Activated CD4-positive, alpha-beta T cell treated with anti-CD3 and anti-CD28 coated beads, Interleukin-2, amount 10 ng/mL, durations not matched to agents 7 days and 5 days (primary cell): Measurements from ENCODE around the gene POFUT2. TPM values are rescaled to one million over a fixed set of nuclear protein-coding genes. Genes with fewer than 3 reads are reported as not detected.

Experiments used
- CTCF ChIA-PET: fragments of 350-600 bp; sonication (Branson Sonifier 250); formaldehyde crosslinking; loops from one replicate; lab custom pipeline; 2021; ENCODE audit warnings: antibody characterized with exemption; lab: Charles Lee
- POLR2A ChIA-PET: fragments of 350-600 bp; sonication (Branson Sonifier 250); formaldehyde crosslinking; loops from one replicate; lab custom pipeline; 2021; ENCODE audit warnings: antibody characterized with exemption; lab: Charles Lee
- DNase-seq: peaks from one replicate; pipeline ENCODE4 v3.0.0-alpha.2; 2020
- H3K27ac Mint-ChIP-seq: one replicate; pipeline ENCODE4 v1.8.0; 2021; ENCODE audit warnings: mild to moderate bottlenecking, moderate library complexity, mixed read lengths
- H3K27me3 Mint-ChIP-seq: one replicate; pipeline ENCODE4 v1.8.0; 2021; ENCODE audit warnings: mixed read lengths
- H3K36me3 Mint-ChIP-seq: one replicate; pipeline ENCODE4 v1.8.0; 2021; ENCODE audit warnings: low read depth, mixed read lengths
- H3K4me1 Mint-ChIP-seq: one replicate; pipeline ENCODE4 v1.8.0; 2021; ENCODE audit warnings: mixed read lengths
- H3K4me3 Mint-ChIP-seq: one replicate; pipeline ENCODE4 v1.8.0; 2021; ENCODE audit warnings: mild to moderate bottlenecking, moderate library complexity, mixed read lengths
- H3K9me3 Mint-ChIP-seq: one replicate; pipeline ENCODE4 v1.8.0; 2021; ENCODE audit warnings: mixed read lengths
- total RNA-seq, 2 experiments: library from RNA; stranded (reverse); gene quantifications; one replicate each; pipeline ENCODE4 v1.2.3, GENCODE V29; 2021

POFUT2 gene
- total RNA-seq, 2 experiments from 2014 or later, result 19.0 to 19.6 TPM

DNA sequence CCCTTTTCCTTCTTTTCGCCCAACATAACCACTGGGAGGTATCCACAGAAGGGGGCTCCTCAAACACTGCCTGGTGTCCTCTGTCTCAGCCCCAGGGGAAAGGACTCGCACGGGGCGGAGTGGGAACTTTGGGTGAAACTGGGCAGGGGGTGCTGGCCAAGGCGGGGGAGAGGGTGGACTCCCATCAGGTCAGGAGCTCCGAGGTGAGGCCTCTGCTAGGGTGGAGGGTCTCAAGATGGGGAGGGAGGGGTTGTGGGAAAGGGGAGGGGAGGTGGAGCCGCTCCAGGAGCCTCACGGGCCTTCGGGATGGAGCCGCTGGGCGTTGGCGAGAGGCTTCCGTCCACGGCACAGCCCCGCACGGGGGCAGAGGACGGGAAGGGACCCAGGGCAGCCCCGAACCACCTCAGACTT, 43.2 kb upstream of the POFUT2 start:
- no peaks in the 10 kb centered on the region for H3K9me3 Mint-ChIP-seq
- H3K36me3 Mint-ChIP-seq, result no peaks in the 10 kb centered on the region
- ChIA-PET POLR2A (no interaction called here), CTCF (no interaction called here)
- H3K4me3 Mint-ChIP-seq, result no peak overlapping the region
- no peak for DNase-seq
- no peaks in the 10 kb centered on the region for H3K27me3 Mint-ChIP-seq
- H3K4me1 Mint-ChIP-seq, result no peaks in the 10 kb centered on the region
- no peak overlapping the region for H3K27ac Mint-ChIP-seq

DNA sequence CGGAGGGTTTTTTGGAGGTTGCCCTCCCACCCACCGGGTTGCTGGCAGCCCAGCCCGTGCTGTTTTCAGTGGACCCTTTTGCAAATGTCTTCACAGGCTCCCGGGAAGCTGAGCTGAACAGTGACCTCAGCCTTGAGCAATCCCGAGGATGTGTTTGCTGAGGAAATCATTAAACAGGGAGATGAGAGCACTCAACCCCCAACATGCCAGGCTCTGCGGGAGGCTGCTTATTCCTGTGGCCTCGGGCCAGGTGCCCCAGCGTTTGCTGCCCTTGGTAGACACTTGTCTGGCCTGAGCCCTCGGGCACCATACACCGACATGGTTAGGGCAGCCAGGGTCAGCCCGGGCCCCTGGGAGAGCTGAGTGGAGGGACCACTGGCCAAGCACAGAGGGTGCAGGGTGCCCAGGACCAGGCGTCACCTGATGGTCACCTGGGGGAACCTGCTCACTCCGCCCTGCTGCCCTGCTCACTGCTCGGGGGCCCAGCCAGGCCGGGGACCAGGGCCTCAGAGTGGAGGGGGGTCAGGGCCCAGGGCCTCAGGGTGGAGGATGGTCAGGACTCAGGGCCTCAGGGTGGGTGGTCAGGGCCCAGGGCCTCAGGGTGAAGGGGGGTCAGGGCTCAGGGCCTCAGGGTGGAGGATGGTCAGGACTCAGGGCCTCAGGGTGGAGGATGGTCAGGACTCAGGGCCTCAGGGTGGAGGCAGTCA, 42.5 kb upstream of the POFUT2 start:
- POLR2A ChIA-PET, result no interaction called here
- Mint-ChIP-seq H3K27ac (no peak overlapping the region), H3K27me3 (no peaks in the 10 kb centered on the region), H3K9me3 (no peaks in the 10 kb centered on the region), H3K4me1 (no peaks in the 10 kb centered on the region), H3K36me3 (no peaks in the 10 kb centered on the region), H3K4me3 (no peak overlapping the region)
- CTCF ChIA-PET, result no interaction called here
- DNase-seq, result no peak

DNA sequence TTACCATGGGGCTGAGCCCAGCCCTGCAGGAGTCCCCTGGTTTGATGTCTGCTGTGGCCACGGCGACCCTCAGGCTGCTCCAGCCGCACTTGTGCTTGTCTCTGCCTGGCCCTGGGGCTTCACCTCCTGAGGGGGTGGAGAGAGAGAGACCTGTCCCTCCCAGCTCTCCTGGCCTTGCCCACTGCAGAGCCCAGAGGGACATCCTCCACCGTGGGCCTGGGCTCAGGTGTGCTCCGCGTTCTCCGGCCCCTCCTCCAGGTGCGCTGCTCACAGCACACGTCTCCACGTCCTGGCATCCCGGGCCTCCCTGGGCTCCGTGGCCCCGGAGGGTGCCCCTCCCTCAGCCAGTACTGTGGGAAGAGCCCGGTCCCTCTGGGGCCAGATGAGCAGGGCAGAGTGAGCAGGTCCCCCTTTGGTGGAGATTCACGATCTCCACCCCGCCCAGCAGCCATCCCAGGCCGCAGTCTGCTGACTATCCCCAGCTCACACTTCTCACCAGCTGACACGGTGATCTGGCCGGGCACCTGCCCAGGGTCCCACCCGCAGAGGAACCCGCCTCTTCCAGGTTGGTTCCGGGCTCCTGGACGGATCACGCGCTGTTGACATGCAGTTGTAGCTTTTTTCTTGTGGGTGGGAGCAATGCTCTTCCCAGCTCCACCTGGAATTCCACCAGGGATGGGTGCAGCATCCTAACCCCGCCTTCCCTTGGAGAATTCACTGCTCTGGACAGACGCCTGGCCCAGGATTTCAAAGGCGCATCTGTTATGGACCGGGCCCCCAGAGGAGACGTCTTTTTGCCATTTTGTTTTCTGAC, 41.8 kb upstream of the POFUT2 start:
- H3K27me3 Mint-ChIP-seq, result no peaks in the 10 kb centered on the region
- DNase-seq, result no peak
- CTCF ChIA-PET, result interaction anchor here (0.6 kb wide), 1 partner anchor 16 kb away, joined by 3 read pairs; no protein-coding TSS in a partner anchor

DNA sequence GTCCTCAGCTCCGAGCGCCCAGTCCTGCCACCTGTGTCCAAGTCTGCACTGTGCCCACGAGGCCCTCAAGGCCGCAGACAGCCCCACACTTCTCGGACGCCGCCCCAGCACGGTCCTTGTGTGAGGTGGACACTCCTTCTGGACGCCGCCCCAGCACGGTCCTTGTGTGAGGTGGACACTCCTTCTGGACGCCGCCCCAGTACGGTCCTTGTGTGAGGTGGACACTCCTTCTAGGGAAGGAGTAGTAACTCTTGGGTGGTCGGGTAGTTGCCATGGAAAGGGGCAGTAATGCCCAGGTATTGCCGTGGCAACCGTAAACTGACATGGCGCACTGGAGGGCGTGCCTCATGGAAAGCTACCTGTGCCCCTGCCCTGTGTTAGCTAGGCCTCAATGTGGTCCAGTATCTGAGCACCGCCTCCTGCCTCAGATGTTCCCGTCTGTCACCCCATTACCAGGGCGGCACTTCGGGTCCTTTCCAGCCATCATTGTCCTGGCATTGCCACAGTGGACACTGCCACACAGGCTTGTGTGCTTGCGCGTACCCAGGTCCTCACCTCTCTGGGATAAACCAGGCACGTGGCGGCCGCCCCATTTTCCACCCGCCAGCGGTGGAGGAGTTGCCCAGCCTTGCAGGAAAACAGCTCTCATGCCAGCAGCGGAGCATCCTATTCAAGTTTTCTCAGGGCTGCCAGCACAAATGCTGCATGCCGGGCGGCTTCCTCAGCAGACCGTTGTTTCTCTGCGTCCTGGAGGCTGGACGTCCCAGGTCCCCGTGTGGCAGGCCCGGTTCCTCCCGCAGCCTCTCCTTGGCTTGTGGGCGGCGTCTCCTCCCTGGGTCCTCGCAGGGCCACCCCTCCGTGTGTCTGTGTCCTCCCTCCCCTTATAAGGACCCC, 40.8 kb upstream of the POFUT2 start:
- no peak for DNase-seq
- no peak overlapping the region for H3K27ac Mint-ChIP-seq

More for the DNA sequence above, 41.8 kb upstream of the POFUT2 start:
- H3K27ac Mint-ChIP-seq, result no peak overlapping the region
- no peaks in the 10 kb centered on the region for H3K36me3 Mint-ChIP-seq
- POLR2A ChIA-PET, result no interaction called here
- H3K4me1 Mint-ChIP-seq, result no peaks in the 10 kb centered on the region
- no peaks in the 10 kb centered on the region for H3K9me3 Mint-ChIP-seq
- no peak overlapping the region for H3K4me3 Mint-ChIP-seq

DNA sequence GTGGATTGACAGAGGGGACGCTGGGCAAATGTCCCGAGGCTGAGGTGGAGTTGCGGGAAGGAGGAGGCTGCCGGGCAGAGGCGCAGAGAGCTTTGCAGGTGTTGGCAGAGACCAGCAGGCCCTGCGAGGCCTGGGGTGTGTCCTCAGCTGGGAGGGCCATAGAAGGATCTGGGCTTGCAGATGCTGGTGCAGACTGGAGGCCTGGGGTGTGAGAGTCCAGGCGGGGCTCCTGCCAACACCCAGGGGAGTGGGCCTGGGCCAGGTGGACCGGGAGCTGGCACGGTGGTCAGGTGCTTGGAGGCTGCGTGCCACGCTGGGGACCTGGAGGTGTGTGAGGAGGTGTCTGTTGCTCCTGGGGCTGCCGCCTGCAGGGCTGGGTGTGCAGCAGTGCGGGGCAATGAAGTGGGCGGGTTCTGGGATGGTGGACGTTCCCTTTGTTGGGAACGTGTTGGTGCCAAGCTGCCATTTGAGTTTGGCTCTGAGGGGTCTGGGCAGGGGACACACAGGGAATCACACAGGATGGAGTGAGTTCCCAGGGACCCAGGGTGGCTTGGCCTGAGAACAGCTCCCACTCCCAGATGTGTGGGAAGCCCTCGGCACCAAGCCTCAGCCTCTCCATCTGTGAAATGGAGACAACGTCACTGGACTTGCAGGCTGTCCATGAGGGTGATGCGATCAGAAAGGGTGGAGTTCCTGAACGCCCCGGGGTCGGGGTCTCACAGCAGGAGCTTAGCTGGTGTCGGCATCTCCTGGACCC, 39.9 kb upstream of the POFUT2 start:
- CTCF ChIA-PET, result no interaction called here
- Mint-ChIP-seq H3K9me3 (no peaks in the 10 kb centered on the region), H3K27ac (no peak overlapping the region), H3K36me3 (no peaks in the 10 kb centered on the region), H3K4me1 (peaks cover 2% of the 10 kb centered on the region), H3K27me3 (no peaks in the 10 kb centered on the region), H3K4me3 (no peak overlapping the region)
- no peak for DNase-seq
- POLR2A ChIA-PET, result no interaction called here

More for the DNA sequence above, 40.8 kb upstream of the POFUT2 start:
- POLR2A ChIA-PET, result no interaction called here
- no peaks in the 10 kb centered on the region for H3K4me1 Mint-ChIP-seq
- no peaks in the 10 kb centered on the region for H3K36me3 Mint-ChIP-seq
- no peak overlapping the region for H3K4me3 Mint-ChIP-seq
- no peaks in the 10 kb centered on the region for H3K9me3 Mint-ChIP-seq
- CTCF ChIA-PET, result no interaction called here
- H3K27me3 Mint-ChIP-seq, result no peaks in the 10 kb centered on the region

DNA sequence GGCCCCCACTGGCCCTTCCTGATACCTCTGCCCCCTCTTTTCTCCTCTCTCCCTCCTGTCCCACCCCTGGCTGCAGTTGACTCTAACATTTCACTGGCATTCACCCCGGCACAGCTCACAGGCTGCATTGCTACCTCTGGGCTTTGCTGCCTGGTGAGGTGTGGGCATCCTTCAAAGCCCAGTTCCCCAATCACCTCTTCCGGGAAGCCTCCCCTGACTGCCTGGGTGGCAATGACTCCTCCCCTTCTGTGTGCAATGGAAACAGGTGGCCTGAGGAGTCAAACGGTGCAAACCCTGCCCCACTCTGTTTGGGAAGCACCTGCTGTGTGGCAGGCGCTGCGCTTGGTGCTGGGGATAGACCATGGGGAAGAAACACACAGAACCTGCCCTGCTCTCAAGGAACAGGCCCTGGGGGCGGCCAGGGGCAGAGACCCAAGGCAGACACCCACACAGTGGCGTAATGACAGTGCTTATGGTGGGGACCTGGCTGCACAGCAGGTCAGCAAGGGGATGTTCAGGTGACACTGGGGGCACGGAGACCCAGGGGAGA, 39.3 kb upstream of the POFUT2 start:
- CTCF ChIA-PET, result no interaction called here
- Mint-ChIP-seq H3K27me3 (no peaks in the 10 kb centered on the region), H3K9me3 (no peaks in the 10 kb centered on the region), H3K4me3 (no peak overlapping the region), H3K36me3 (no peaks in the 10 kb centered on the region), H3K4me1 (peaks cover 8% of the 10 kb centered on the region), H3K27ac (no peak overlapping the region)
- no peak for DNase-seq
- POLR2A ChIA-PET, result no interaction called here

DNA sequence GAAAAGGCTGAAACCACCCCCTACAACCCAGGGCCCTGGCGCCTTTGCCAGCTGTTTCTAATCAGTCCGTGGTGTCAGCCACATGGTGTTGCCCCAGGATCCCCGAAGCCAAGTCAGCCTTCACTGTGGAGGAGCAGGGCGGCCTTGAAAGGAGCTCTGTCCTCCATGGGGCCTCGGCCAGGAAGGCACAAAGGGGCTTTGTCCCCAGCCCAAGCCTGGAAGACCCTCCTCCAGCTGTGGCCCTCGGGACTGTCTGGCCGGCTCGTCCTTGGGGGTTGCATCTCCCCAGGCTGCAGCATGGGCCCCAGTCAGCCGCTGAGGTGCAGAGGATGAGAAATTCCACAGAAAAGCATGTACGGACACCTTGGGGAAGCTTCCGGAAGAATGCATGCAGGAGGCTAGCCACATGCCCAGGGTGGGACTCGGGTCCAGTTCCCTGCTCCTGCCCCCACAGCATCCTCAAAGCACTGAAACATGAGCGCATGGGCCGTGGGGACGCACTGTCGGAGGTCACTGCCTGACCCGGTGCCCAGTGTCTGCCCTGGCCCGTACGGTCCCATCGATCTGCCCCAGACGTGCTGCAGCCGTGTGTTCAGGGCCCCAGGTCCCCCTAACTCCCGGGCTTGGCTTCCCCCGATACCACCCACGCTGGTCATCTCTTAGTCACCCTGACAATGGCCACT, 38.6 kb upstream of the POFUT2 start:
- ChIA-PET CTCF (no interaction called here), POLR2A (no interaction called here)
- no peak overlapping the region for H3K27ac Mint-ChIP-seq
- H3K36me3 Mint-ChIP-seq, result no peaks in the 10 kb centered on the region
- no peak overlapping the region for H3K4me3 Mint-ChIP-seq
- peaks cover 12% of the 10 kb centered on the region for H3K4me1 Mint-ChIP-seq
- no peak for DNase-seq
- no peaks in the 10 kb centered on the region for H3K27me3 Mint-ChIP-seq
- H3K9me3 Mint-ChIP-seq, result no peaks in the 10 kb centered on the region

DNA sequence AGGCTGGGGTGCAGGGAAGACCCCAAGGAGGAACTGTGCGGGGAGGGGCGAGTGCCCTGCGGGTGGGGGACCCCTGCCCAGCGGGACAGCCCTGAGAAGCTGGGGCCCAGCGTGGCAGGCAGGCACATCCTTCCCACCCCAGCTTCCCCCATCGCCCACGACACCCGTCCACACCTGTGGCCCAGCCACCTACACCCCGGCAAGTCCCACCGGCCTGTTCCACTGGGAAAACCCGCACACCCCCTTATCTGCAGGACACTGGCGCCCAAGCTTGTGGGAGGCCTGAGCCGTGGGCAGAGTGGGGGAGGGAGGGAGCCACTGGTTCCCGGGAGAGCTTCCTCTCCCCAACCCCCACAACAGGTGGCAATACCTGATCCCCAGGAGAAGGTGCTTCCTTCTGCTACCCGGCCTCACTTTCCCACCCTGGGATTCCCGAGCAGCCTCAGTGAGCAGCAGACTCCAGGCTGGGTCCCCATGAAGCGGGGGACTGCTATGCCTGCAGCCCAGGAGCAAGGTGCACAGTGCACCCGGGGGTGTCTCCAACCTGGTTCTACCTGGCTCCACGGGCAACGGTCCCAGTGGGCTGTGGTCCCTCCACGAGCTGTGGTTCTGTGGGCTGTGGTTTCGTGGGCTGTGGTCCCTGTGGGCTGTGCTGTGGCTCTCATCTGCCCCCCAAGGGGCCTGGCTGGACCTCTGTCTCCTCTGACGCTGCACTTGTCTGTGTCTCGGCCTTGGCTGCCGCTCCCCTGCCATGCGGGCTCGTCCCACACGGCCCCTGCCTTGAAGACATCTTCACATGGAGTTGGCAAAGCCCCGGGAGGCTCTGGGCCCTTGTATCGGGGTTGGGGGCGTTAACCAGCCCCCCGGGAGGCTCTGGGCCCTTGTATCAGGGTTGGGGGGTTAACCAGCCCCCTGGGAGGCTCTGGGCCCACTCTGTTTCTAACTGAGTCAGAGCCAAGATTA, 37.8 kb upstream of the POFUT2 start:
- Mint-ChIP-seq H3K36me3 (no peaks in the 10 kb centered on the region), H3K27me3 (no peaks in the 10 kb centered on the region), H3K4me3 (no peak overlapping the region), H3K27ac (no peak overlapping the region), H3K9me3 (no peaks in the 10 kb centered on the region), H3K4me1 (peaks cover 12% of the 10 kb centered on the region)
- ChIA-PET CTCF (no interaction called here), POLR2A (no interaction called here)
- DNase-seq, result no peak

DNA sequence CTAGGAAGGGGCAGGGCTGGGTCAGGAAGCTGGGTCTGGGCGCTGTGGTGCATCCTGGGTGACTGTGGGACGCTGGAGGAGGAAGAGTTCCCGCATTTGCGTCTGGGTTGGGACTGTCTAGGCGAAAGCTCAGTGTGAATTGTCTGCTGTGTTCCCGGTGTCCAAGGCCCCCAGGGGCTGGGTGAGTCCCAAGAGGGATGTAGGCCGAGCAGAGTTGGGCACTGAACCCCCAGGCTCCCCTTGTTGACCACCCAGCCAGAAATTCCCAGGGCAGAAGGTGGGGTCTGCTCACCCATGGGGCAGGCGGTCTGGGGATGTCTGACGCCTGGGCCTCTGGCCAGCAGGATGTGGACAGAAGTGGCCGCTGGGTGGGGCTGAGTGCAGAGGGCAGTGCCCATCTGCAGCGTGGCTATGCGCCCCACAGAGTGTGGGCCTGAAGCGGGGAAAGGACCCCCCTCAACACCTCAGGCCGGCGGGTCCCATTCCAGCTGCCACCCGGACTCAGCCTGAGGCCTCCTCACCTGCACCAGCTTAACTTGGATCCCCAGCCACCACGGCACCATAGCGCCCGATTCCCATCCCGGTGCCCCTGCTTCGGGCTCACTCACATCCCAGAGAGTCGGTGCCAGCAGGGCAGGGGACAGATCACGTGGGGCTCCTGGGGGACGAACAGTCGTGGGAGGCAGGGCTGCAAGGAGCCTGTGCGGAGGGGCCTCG, 37.0 kb upstream of the POFUT2 start:
- POLR2A ChIA-PET, result no interaction called here

DNA sequence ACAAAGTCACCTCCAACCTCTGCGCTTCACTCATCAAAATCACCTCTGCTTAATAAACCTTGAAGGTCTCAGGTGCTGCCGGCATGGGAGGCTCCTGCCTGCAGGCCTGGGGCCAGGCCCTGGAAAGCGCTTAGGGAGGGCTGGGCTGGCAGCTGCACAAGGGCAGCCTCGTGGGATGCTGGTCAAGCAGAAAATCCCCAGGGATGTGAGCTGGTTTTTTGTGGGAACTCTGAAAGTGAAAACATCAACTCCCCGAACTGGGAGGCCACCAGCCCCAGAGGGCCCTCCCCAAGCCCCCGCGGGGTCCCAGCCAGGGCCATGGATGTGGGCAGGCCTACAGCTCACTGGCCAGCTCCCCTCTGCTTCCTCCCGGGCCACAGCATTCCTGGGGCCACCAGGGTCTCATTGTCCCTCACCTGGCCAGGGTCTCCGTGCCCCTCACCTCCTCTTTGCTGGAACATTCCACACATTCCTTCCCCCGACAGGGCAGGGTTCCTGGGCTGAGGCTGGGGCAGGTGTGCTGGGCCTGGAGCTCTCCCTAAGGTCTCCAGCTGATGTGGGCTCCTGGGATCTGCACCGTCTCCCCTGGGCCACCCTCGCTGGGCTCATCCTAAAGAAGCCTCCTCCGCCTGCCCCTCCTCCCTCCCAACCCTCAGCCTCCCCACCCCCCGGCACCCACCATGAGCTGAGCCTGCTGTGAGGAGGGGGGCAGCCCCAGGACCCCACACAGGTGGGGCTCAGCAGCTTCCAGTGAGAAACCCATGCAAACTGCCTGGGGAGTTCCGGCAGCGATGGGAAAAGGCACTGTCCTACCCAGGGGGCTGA, 36.0 kb upstream of the POFUT2 start:
- H3K27ac Mint-ChIP-seq, result no peak overlapping the region
- ChIA-PET CTCF (interaction anchor here (0.6 to 1.3 kb wide), 2 partner anchors 15 to 104 kb away, joined by 4 read pairs; no protein-coding TSS in a partner anchor), POLR2A (no interaction called here)
- no peak for DNase-seq
- H3K27me3 Mint-ChIP-seq, result no peaks in the 10 kb centered on the region
- H3K9me3 Mint-ChIP-seq, result no peaks in the 10 kb centered on the region
- H3K4me3 Mint-ChIP-seq, result no peak overlapping the region
- no peaks in the 10 kb centered on the region for H3K36me3 Mint-ChIP-seq
- H3K4me1 Mint-ChIP-seq, result peaks cover 12% of the 10 kb centered on the region

More for the DNA sequence above, 37.0 kb upstream of the POFUT2 start:
- H3K27ac Mint-ChIP-seq, result no peak overlapping the region
- H3K36me3 Mint-ChIP-seq, result no peaks in the 10 kb centered on the region
- peaks cover 12% of the 10 kb centered on the region for H3K4me1 Mint-ChIP-seq
- CTCF ChIA-PET, result interaction anchor here (0.6 kb wide), 1 partner anchor 105 kb away, joined by 4 read pairs; no protein-coding TSS in a partner anchor
- no peak for DNase-seq
- H3K9me3 Mint-ChIP-seq, result no peaks in the 10 kb centered on the region
- no peaks in the 10 kb centered on the region for H3K27me3 Mint-ChIP-seq
- H3K4me3 Mint-ChIP-seq, result no peak overlapping the region
